Thoracic aorta (tissue), 2 donors: ENCODE measurements around the gene KCNAB1. TPM values are rescaled to one million over a fixed set of nuclear protein-coding genes. Genes with fewer than 3 reads are reported as not detected.

ENCODE experiments used
- ATAC-seq: fragments of 150-250 bp; one replicate; pipeline ENCODE4 v1.8.0; 2017; ENCODE audit warnings: low read depth; ENCODE audit not compliant: insufficient number of reproducible peaks, low FRiP score
- DNase-seq: peaks from one replicate; pipeline ENCODE4 v3.0.0-alpha.2; 2020; ENCODE audit warnings: low spot score
- H3K27ac ChIP-seq, 2 donors: fragments of 200-600 bp; sonication (generic); 1 replicate in 1 of 2; 2 replicates in 1 of 2; pipeline ENCODE4 v1.5.1; 2016; ENCODE audit warnings: mild to moderate bottlenecking in 2 of 2, moderate library complexity in 2 of 2
- H3K27me3 ChIP-seq: fragments of 200-600 bp; sonication (generic); replicated peaks from 2 replicates; pipeline ENCODE4 v1.6.0; 2016; ENCODE audit warnings: mild to moderate bottlenecking; ENCODE audit not compliant: insufficient read depth
- H3K36me3 ChIP-seq: fragments of 200-600 bp; sonication (generic); one replicate; pipeline ENCODE4 v1.5.1; 2016
- H3K4me1 ChIP-seq, 2 donors: fragments of 200-600 bp; sonication (generic); 1 replicate in 1 of 2; 2 replicates in 1 of 2; pipeline versions ENCODE4 v1.5.1 to v1.6.0; 2016; ENCODE audit warnings: low read depth in 2 of 2, mild to moderate bottlenecking in 1 of 2; ENCODE audit not compliant: control insufficient read depth in 1 of 2
- H3K4me3 ChIP-seq: fragments of 200-600 bp; sonication (generic); 2 replicates; pipeline ENCODE4 v1.5.1; 2016; ENCODE audit warnings: mild to moderate bottlenecking
- H3K9me3 ChIP-seq: fragments of 200-600 bp; sonication (generic); 2 replicates; pipeline ENCODE4 v1.5.1; 2016
- CTCF ChIP-seq: fragments of 200-600 bp; sonication (generic); IDR thresholded peaks from one replicate; pipeline ENCODE4 v1.5.1; 2019; ENCODE audit warnings: antibody characterized with exemption
- total RNA-seq, 2 donors: library from RNA; depleted of rRNA; stranded (reverse); fragments of >200 nt; gene quantifications; one replicate each; pipeline versions ENCODE4 v1.1.0 to v1.2.3, GENCODE V29; 2016

KCNAB1 gene
- total RNA-seq, 2 donors from 2014 or later = 12.2 to 14.2 TPM

DNA sequence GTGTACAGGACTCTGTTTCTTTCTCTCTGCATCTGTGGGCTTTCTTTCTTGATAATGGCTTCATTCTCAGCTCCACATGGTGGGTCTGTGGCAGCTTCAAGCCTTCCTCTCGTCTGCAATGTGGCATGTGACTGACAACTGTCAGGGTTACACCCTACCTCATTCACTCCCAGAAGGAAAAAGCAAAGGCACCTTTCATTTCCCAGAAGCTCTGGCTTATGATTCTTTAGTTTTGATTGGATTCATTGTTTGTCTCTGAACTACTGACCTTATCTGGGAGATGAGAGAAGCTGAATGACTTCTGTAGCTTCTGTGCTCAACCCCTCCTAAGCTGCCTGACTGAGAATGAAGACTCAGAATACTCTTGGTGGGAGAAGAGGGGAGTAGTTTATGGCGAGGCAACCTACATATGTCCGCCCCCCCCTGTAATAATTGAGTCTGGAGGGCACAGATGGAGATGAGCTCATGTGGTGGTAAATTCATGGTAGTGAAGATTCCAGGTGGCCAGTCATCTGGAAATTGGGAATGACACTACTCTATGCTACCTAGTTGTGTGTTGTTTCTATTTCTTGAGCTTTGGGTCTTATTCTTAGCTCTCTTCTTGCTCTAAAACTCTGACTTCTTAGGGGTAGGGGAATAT, 38.4 kb downstream of the KCNAB1 start:
- Histone ChIP-seq H3K9me3 (no peaks in the 10 kb centered on the region), H3K4me3 (no peak overlapping the region), H3K4me1 (peaks cover 5 to 16% of the 10 kb centered on the region in 2 donors), H3K36me3 (no peaks in the 10 kb centered on the region), H3K27ac (no peak overlapping the region), H3K27me3 (no peaks in the 10 kb centered on the region)
- no peak for DNase-seq
- no peak for ATAC-seq
- TF ChIP-seq CTCF = no peak

DNA sequence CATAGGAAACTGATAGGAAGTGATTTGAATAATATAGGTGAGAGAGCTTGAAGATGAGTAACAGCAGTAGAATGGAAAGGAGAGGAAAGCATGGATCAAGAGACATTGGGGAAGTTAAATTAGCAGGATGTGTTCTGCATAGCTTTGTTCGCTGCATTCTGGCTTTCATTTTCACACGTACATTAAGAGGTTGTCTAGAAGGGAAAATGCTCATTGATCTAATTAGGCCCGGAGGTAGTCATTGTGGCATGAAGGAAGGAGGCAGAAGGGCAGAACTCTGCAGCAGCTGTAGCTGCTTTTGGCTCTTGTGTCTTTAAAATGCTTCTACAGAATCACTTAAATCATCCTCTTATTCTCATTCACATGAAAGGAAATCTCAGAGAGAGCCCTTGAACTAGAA, 40.3 kb downstream of the KCNAB1 start:
- peaks cover 5 to 16% of the 10 kb centered on the region in 2 donors for H3K4me1 ChIP-seq
- H3K27ac ChIP-seq = no peak overlapping the region
- ATAC-seq = no peak
- no peak for DNase-seq
- H3K9me3 ChIP-seq = no peaks in the 10 kb centered on the region
- no peak for TF ChIP-seq CTCF
- peak overlapping the region; percentile 6 for H3K4me3 ChIP-seq
- H3K36me3 ChIP-seq = no peaks in the 10 kb centered on the region
- H3K27me3 ChIP-seq = no peaks in the 10 kb centered on the region

DNA sequence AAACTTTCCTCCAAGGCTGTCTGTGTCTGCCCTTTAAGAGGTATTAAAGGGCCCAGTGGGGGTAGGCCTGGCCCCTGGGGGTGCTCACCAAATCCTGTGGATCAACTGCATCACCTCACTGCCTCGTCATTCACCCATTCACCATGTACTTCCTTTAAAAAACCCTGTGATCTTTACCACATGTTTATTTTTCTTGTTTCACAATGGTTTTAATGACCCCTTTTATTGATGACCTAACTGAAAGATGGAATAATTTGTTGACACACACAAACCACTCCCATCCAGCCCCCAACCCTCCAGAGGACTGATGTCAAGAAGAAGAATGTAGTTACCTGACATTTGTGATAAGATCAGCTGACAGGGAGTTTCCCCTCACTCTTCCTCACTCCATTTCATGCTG, 40.8 kb downstream of the KCNAB1 start:
- Histone ChIP-seq H3K36me3 (no peaks in the 10 kb centered on the region), H3K4me1 (peaks cover 5 to 16% of the 10 kb centered on the region in 2 donors), H3K4me3 (no peak overlapping the region), H3K27me3 (no peaks in the 10 kb centered on the region), H3K9me3 (no peaks in the 10 kb centered on the region), H3K27ac (no peak overlapping the region)
- TF ChIP-seq CTCF = no peak
- no peak for ATAC-seq
- DNase-seq = no peak

DNA sequence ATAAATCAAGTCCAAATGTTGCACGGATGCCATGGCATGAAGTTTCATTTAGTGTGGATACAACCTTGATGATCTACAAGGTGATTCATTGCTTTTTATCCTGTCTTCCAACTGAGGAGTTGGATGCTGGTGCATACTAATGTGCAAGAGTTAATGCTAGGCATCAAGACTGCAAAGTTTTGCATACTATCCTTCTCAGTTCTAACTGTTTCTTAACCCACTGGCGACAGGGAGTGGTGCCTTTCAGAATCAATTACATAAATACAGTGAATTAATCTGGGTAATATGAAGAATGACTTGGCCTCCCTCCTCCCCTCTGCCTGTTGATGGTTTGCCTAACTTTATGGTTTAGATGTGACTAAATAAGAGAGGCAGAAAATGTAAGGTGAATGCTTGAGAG, 43.5 kb downstream of the KCNAB1 start:
- no peak for TF ChIP-seq CTCF
- no peaks in the 10 kb centered on the region for H3K27me3 ChIP-seq
- no peak overlapping the region for H3K4me3 ChIP-seq
- no peak for DNase-seq
- no peaks in the 10 kb centered on the region for H3K9me3 ChIP-seq
- ATAC-seq = no peak
- no peak overlapping the region for H3K27ac ChIP-seq
- no peaks in the 10 kb centered on the region for H3K36me3 ChIP-seq
- H3K4me1 ChIP-seq = peaks cover 5 to 16% of the 10 kb centered on the region in 2 donors

GRCh38 chr3:156166808-156167207, 46.4 kb downstream of the KCNAB1 start:
- H3K4me3 ChIP-seq = no peak overlapping the region
- ATAC-seq = no peak

More at GRCh38 chr3:156166808-156167207, 46.4 kb downstream of the KCNAB1 start:
- H3K27me3 ChIP-seq = no peaks in the 10 kb centered on the region
- H3K9me3 ChIP-seq = no peaks in the 10 kb centered on the region
- H3K36me3 ChIP-seq = no peaks in the 10 kb centered on the region
- no peak for DNase-seq
- no peak overlapping the region for H3K27ac ChIP-seq
- TF ChIP-seq CTCF = no peak
- H3K4me1 ChIP-seq = no peaks in the 10 kb centered on the region
